Measurements from ENCODE around the gene SVEP1. TPM values are rescaled to one million over a fixed set of nuclear protein-coding genes. Genes with fewer than 3 reads are reported as not detected.
A peak's percentile ranks its signal among the peaks of the same experiment; 100 is the strongest.

Gene SVEP1
- total RNA-seq, 1 experiment from 2014 or later = 21.9 TPM

DNA sequence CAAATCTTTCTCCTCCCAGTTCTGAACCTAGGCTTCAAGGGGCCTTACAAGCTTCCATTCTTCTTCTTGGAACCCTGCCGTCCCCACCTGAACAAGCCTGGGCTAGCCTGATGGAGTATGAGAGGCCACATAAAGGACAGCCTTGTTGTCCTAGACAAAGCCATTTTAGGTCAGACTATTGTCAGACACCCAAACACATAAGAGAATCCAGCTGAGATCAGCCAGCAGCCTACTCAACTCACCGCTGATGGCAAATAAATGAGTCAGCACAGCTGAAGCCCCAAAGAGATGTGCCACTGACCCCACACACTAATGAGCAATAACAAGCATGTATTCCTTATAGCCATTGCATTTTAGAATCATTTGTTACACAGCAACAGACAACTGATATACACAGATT, 33.8 kb downstream of the SVEP1 start:
- Mint-ChIP-seq H3K4me1 (ENCODE audit: insufficient read depth, unreplicated experiment) (no peaks in the 10 kb centered on the region), H3K27me3 (ENCODE audit: insufficient read depth, unreplicated experiment) (no peaks in the 10 kb centered on the region), H3K4me3 (ENCODE audit: unreplicated experiment) (no peak overlapping the region), H3K36me3 (ENCODE audit: insufficient read depth, unreplicated experiment) (no peaks in the 10 kb centered on the region), H3K9me3 (ENCODE audit: unreplicated experiment) (no peaks in the 10 kb centered on the region), H3K27ac (ENCODE audit: low read depth, unreplicated experiment) (no peak overlapping the region)
- TF ChIP-seq, protein P1, sequence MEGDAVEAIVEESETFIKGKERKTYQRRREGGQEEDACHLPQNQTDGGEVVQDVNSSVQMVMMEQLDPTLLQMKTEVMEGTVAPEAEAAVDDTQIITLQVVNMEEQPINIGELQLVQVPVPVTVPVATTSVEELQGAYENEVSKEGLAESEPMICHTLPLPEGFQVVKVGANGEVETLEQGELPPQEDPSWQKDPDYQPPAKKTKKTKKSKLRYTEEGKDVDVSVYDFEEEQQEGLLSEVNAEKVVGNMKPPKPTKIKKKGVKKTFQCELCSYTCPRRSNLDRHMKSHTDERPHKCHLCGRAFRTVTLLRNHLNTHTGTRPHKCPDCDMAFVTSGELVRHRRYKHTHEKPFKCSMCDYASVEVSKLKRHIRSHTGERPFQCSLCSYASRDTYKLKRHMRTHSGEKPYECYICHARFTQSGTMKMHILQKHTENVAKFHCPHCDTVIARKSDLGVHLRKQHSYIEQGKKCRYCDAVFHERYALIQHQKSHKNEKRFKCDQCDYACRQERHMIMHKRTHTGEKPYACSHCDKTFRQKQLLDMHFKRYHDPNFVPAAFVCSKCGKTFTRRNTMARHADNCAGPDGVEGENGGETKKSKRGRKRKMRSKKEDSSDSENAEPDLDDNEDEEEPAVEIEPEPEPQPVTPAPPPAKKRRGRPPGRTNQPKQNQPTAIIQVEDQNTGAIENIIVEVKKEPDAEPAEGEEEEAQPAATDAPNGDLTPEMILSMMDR (IDR thresholded peaks at IDR 0.05; ENCODE audit: unreplicated experiment) = no peak
- intact Hi-C loops (cut with micrococcal nuclease) = no loop called here
- CTCF ChIA-PET = interaction anchor here (1.0 kb wide), 1 partner anchor 78 kb away, joined by 3 read pairs; no protein-coding TSS in a partner anchor
- DNase-seq (ENCODE audit: unreplicated experiment) = no peak
- no TSS peak for BruUV-seq (replicated peaks)
- POLR2A ChIA-PET = interaction anchor here (1.0 to 2.2 kb wide), 2 partner anchors 9 to 10 kb away, joined by 3 to 8 read pairs; no protein-coding TSS in a partner anchor

DNA sequence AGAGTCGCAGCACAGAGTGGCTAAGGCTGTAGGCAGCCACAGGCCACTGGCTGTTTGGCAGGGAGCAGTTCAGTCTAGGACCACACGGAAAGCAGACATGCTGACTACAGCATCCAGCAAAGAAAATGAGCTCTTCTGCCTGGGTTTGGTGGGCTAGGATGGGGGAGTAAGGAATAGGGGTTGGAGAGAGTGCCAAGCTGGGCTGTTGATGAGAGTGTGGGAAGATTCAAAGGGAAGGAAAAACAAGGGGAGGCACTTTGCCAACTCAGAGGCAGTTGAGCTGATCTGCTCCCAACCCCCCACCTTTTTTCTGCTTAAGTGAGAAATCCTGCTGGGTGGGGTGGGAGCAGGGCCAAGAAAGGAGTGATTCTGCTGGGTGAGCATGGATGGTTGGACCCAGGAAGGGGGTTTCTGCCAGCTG, 35.9 kb downstream of the SVEP1 start:
- TF ChIP-seq, protein P1 (IDR thresholded peaks at IDR 0.05; ENCODE audit: unreplicated experiment) = no peak
- H3K27ac Mint-ChIP-seq (ENCODE audit: low read depth, unreplicated experiment) = no peak overlapping the region
- H3K4me1 Mint-ChIP-seq (ENCODE audit: insufficient read depth, unreplicated experiment) = peaks cover 7% of the 10 kb centered on the region
- peak; percentile 42 for DNase-seq (ENCODE audit: unreplicated experiment)
- no peaks in the 10 kb centered on the region for H3K36me3 Mint-ChIP-seq (ENCODE audit: insufficient read depth, unreplicated experiment)
- BruUV-seq (replicated peaks) = no TSS peak
- ChIA-PET POLR2A (interaction anchor here (0.5 to 1.9 kb wide), 3 partner anchors 12 to 214 kb away, joined by 3 to 7 read pairs (median 6); no protein-coding TSS in a partner anchor), CTCF (interaction anchor here (0.6 kb wide), 1 partner anchor 50 kb away, joined by 3 read pairs; no protein-coding TSS in a partner anchor)
- no peak overlapping the region for H3K4me3 Mint-ChIP-seq (ENCODE audit: unreplicated experiment)
- H3K9me3 Mint-ChIP-seq (ENCODE audit: unreplicated experiment) = no peaks in the 10 kb centered on the region
- intact Hi-C loops (cut with micrococcal nuclease) = no loop called here
- no peaks in the 10 kb centered on the region for H3K27me3 Mint-ChIP-seq (ENCODE audit: insufficient read depth, unreplicated experiment)

DNA sequence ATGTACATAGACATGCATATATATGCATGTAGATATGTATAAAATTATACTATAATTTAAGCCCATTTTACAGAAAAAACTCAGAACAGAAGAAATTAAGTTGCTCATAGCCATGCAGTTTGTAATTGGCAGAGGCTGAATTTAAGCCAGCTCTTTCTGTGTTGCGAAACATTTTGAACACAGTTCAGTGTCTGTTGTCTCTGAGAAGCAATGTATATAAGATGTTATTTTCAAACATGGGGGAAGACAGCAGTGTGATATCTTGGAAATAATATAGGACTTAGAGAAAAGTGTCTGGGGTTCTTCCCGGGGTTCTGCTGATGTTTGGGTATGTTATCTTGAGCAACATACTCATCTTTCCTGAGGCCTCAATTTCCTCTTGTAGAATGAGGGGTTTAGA, 37.6 kb downstream of the SVEP1 start:
- BruUV-seq (replicated peaks) = no TSS peak
- CTCF ChIA-PET = no interaction called here
- Mint-ChIP-seq H3K27me3 (ENCODE audit: insufficient read depth, unreplicated experiment) (no peaks in the 10 kb centered on the region), H3K36me3 (ENCODE audit: insufficient read depth, unreplicated experiment) (no peaks in the 10 kb centered on the region), H3K4me3 (ENCODE audit: unreplicated experiment) (no peak overlapping the region), H3K4me1 (ENCODE audit: insufficient read depth, unreplicated experiment) (peaks cover 24% of the 10 kb centered on the region), H3K9me3 (ENCODE audit: unreplicated experiment) (no peaks in the 10 kb centered on the region), H3K27ac (ENCODE audit: low read depth, unreplicated experiment) (no peak overlapping the region)
- DNase-seq (ENCODE audit: unreplicated experiment) = no peak
- POLR2A ChIA-PET = interaction anchor here (1.2 to 2.8 kb wide), 5 partner anchors 11 to 37 kb away, joined by 4 to 9 read pairs (median 8); partner anchors contain the start of gene SVEP1
- TF ChIP-seq, protein P1 (IDR thresholded peaks at IDR 0.05; ENCODE audit: unreplicated experiment) = no peak
- intact Hi-C loops (cut with micrococcal nuclease) = no loop called here

DNA sequence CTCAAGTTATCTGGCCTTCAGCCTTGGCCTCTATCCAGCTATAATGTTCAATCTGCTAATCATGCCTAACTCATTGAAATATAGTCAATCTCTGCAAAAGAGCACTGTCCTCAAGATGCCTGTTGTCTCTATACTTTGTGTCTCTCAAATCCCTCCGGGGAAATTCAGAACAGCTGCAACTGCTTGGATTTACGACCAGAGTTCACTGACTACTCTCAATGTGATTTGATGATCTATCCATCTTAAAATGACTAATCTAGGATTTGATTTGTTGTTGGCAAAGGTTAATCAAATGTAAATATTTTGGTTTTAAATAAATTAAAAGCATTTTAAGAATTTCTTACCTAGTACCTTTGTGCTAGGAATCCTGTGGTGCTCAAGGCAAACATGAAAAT, 40.9 kb downstream of the SVEP1 start:
- Mint-ChIP-seq H3K27ac (ENCODE audit: low read depth, unreplicated experiment) (no peak overlapping the region), H3K27me3 (ENCODE audit: insufficient read depth, unreplicated experiment) (no peaks in the 10 kb centered on the region), H3K36me3 (ENCODE audit: insufficient read depth, unreplicated experiment) (no peaks in the 10 kb centered on the region), H3K9me3 (ENCODE audit: unreplicated experiment) (no peaks in the 10 kb centered on the region), H3K4me3 (ENCODE audit: unreplicated experiment) (no peak overlapping the region), H3K4me1 (ENCODE audit: insufficient read depth, unreplicated experiment) (peaks cover 28% of the 10 kb centered on the region)
- ChIA-PET CTCF (no interaction called here), POLR2A (interaction anchor here (0.8 to 3.1 kb wide), 7 partner anchors 11 to 78 kb away, joined by 3 to 16 read pairs (median 5); no protein-coding TSS in a partner anchor)
- intact Hi-C loops (cut with micrococcal nuclease) = no loop called here
- no peak for DNase-seq (ENCODE audit: unreplicated experiment)
- no TSS peak for BruUV-seq (replicated peaks)
- TF ChIP-seq, protein P1 (IDR thresholded peaks at IDR 0.05; ENCODE audit: unreplicated experiment) = no peak

Data from MCF 10A (cell line).